IMR-90 (cell line): Measurements from ENCODE around the gene ZFAND2B. TPM values are rescaled to one million over a fixed set of nuclear protein-coding genes. Genes with fewer than 3 reads are reported as not detected.

Experiments
- ATAC-seq: fragments of 200-7000 bp; cut with Tn5 transposase; 2 replicates; pipeline ENCODE4 v1.9.1; 2020; ENCODE audit warnings: low read depth, mild to moderate bottlenecking, moderate library complexity
- BruUV-seq: library from RNA; stranded (reverse); fragments of 400-500 nt; replicated peaks from 2 replicates; lab custom pipeline; 2021; lab: Mats Ljungman, UMichigan
- CTCF ChIA-PET: fragments of 300-600 bp; formaldehyde crosslinking; extraction: SDS; loops from one replicate; lab custom pipeline; 2021; ENCODE audit warnings: antibody characterized with exemption; lab: Yijun Ruan, JAX
- POLR2A ChIA-PET: fragments of 300-600 bp; sonication (Branson Sonifier 250); formaldehyde crosslinking; loops from one replicate; lab custom pipeline; 2022; ENCODE audit warnings: antibody characterized with exemption; ENCODE audit not compliant: unreplicated experiment; lab: Charles Lee
- DNase-seq: peaks from one replicate; pipeline ENCODE4 v3.0.0; 2013
- H2AFZ ChIP-seq: replicated peaks from 2 replicates; pipeline ENCODE3; 2013; ENCODE audit warnings: low read length, mild to moderate bottlenecking; ENCODE audit not compliant: poor library complexity
- H2AK5ac ChIP-seq: 2 replicates; pipeline ENCODE4 v1.6.1; 2013; ENCODE audit warnings: low read depth, low read length, inconsistent platforms
- H2AK9ac ChIP-seq: replicated peaks from 2 replicates; pipeline ENCODE3; 2013; ENCODE audit warnings: mild to moderate bottlenecking, low read depth, low read length, moderate library complexity; ENCODE audit not compliant: poor library complexity
- H2BK120ac ChIP-seq: 2 replicates; pipeline ENCODE4 v1.6.1; 2013; ENCODE audit warnings: low read depth, low read length, inconsistent platforms
- H2BK15ac ChIP-seq: 3 replicates; pipeline ENCODE4 v1.6.1; 2013; ENCODE audit warnings: low read depth, low read length, inconsistent platforms
- H2BK20ac ChIP-seq: 2 replicates; pipeline ENCODE4 v1.6.1; 2013; ENCODE audit warnings: low read depth, mild to moderate bottlenecking, inconsistent platforms, low read length, moderate library complexity
- H2BK5ac ChIP-seq: 2 replicates; pipeline ENCODE4 v1.6.1; 2013; ENCODE audit warnings: mild to moderate bottlenecking, low read depth, low read length, inconsistent platforms; ENCODE audit not compliant: poor library complexity, severe bottlenecking
- H3K14ac ChIP-seq: replicated peaks from 2 replicates; pipeline ENCODE4 v1.6.1; 2013; ENCODE audit warnings: low read depth, low read length, inconsistent platforms
- H3K18ac ChIP-seq: 2 replicates; pipeline ENCODE4 v1.6.1; 2013; ENCODE audit warnings: low read depth, low read length, control low read depth
- H3K23ac ChIP-seq: 2 replicates; pipeline ENCODE4 v1.6.1; 2013; ENCODE audit warnings: low read depth, low read length, inconsistent platforms
- H3K27ac ChIP-seq: 2 replicates; pipeline ENCODE4 v1.5.1; 2013; ENCODE audit warnings: mild to moderate bottlenecking, control low read depth, low read length; ENCODE audit not compliant: insufficient read depth
- H3K27me3 ChIP-seq: 2 replicates; pipeline ENCODE4 v1.6.1; 2013; ENCODE audit warnings: low read length; ENCODE audit not compliant: control insufficient read depth, insufficient read depth
- H3K36me3 ChIP-seq: 2 replicates; pipeline ENCODE4 v1.6.1; 2013; ENCODE audit warnings: low read length, mixed read lengths; ENCODE audit not compliant: control insufficient read depth, insufficient read depth
- H3K4ac ChIP-seq: 2 replicates; pipeline ENCODE4 v1.6.1; 2013; ENCODE audit warnings: low read depth, low read length, inconsistent platforms
- H3K4me1 ChIP-seq: 2 replicates; pipeline ENCODE4 v1.6.1; 2013; ENCODE audit warnings: low read length, mixed read lengths; ENCODE audit not compliant: control insufficient read depth, insufficient read depth
- H3K4me2 ChIP-seq: 2 replicates; pipeline ENCODE4 v1.6.1; 2013; ENCODE audit warnings: low read depth, mild to moderate bottlenecking, control low read depth, low read length, moderate library complexity
- H3K4me3 ChIP-seq: 2 replicates; pipeline ENCODE4 v1.5.1; 2013; ENCODE audit warnings: low read depth, mild to moderate bottlenecking, control low read depth, low read length, moderate library complexity; ENCODE audit not compliant: insufficient read depth
- H3K56ac ChIP-seq: 2 replicates; pipeline ENCODE4 v1.6.1; 2013; ENCODE audit warnings: low read length, inconsistent platforms; ENCODE audit not compliant: insufficient read depth; ENCODE audit errors: extremely low read depth
- H3K79me1 ChIP-seq, 2 experiments: 2 replicates each; pipeline ENCODE4 v1.6.1; 2013; ENCODE audit warnings: low read length in 2 of 2, inconsistent platforms in 1 of 2, low read depth in 1 of 2
- H3K9ac ChIP-seq: 2 replicates; pipeline ENCODE4 v1.6.1; 2013; ENCODE audit warnings: low read depth, low read length, control low read depth
- H3K9me1 ChIP-seq: 2 replicates; pipeline ENCODE4 v1.6.1; 2013; ENCODE audit warnings: low read length, inconsistent platforms; ENCODE audit not compliant: insufficient read depth
- H3K9me3 ChIP-seq: 2 replicates; pipeline ENCODE4 v1.6.1; 2013; ENCODE audit warnings: low read length; ENCODE audit not compliant: control insufficient read depth, insufficient read depth
- H4K20me1 ChIP-seq: 2 replicates; pipeline ENCODE4 v1.6.1; 2013; ENCODE audit warnings: low read length, inconsistent platforms; ENCODE audit not compliant: insufficient read depth
- H4K5ac ChIP-seq: 2 replicates; pipeline ENCODE4 v1.6.1; 2013; ENCODE audit warnings: mild to moderate bottlenecking, low read depth, low read length, control low read depth
- H4K8ac ChIP-seq, 2 experiments: 2 replicates each; pipeline ENCODE4 v1.6.1; 2013; ENCODE audit warnings: low read depth in 2 of 2, low read length in 2 of 2, control low read depth in 1 of 2, inconsistent platforms in 1 of 2
- H4K91ac ChIP-seq: 2 replicates; pipeline ENCODE4 v1.6.1; 2013; ENCODE audit warnings: low read depth, low read length, inconsistent platforms; ENCODE audit not compliant: insufficient read depth
- BHLHE40 ChIP-seq: fragments of 150-350 bp; IDR thresholded peaks from 2 replicates; pipeline ENCODE4 v1.6.1; 2016; ENCODE audit warnings: mild to moderate bottlenecking, low read depth, low read length
- CEBPB ChIP-seq: IDR thresholded peaks from 2 replicates; pipeline ENCODE4 v1.6.1; 2012; ENCODE audit warnings: low read depth, low read length, improper control_type of control experiment
- CHD1 ChIP-seq: IDR thresholded peaks from 2 replicates; pipeline ENCODE4 v1.6.1; 2012; ENCODE audit warnings: low read depth, low read length, improper control_type of control experiment
- CTCF ChIP-seq: conservative IDR thresholded peaks from 2 replicates; pipeline ENCODE4 v1.5.1; 2012; ENCODE audit warnings: mild to moderate bottlenecking, low read depth, low read length, improper control_type of control experiment
- ELK1 ChIP-seq: fragments of 150-350 bp; IDR thresholded peaks from 2 replicates; pipeline ENCODE4 v1.6.1; 2016; ENCODE audit warnings: low read depth, mild to moderate bottlenecking, low read length, moderate library complexity, borderline replicate concordance
- FOS ChIP-seq: fragments of 150-350 bp; IDR thresholded peaks from 2 replicates; pipeline ENCODE4 v1.6.1; 2016; ENCODE audit warnings: low read depth, low read length
- MAFK ChIP-seq: IDR thresholded peaks from 2 replicates; pipeline ENCODE4 v1.6.1; 2012; ENCODE audit warnings: low read depth, low read length, improper control_type of control experiment
- MAZ ChIP-seq: IDR thresholded peaks from 2 replicates; pipeline ENCODE4 v1.6.1; 2012; ENCODE audit warnings: low read depth, mild to moderate bottlenecking, low read length, improper control_type of control experiment, moderate library complexity, borderline replicate concordance
- NFE2L2 ChIP-seq: fragments of 150-350 bp; IDR thresholded peaks from 2 replicates; pipeline ENCODE4 v1.6.1; 2016; ENCODE audit warnings: low read depth, mild to moderate bottlenecking, low read length
- RAD21 ChIP-seq: IDR thresholded peaks from 2 replicates; pipeline ENCODE4 v1.6.1; 2012; ENCODE audit warnings: low read length, improper control_type of control experiment
- RCOR1 ChIP-seq: IDR thresholded peaks from 2 replicates; pipeline ENCODE4 v1.6.1; 2012; ENCODE audit warnings: mild to moderate bottlenecking, low read length, improper control_type of control experiment; ENCODE audit not compliant: insufficient replicate concordance
- RFX5 ChIP-seq: IDR thresholded peaks from 2 replicates; pipeline ENCODE4 v1.8.0; 2012; ENCODE audit warnings: low read depth, mild to moderate bottlenecking, low read length, moderate library complexity
- WGBS, 2 experiments: methylation state at CpG; one replicate each; pipeline versions ENCODE4 v1.1.5 to v1.1.7; 2013; ENCODE audit warnings: missing lambda C conversion rate in 2 of 2; ENCODE audit not compliant: insufficient read length in 1 of 2; ENCODE audit errors: extremely low coverage in 2 of 2; 5-methylcytosine and 5-hydroxymethylcytosine counted together
- dilution Hi-C: fragments of 300-500 bp; cut with HindIII; formaldehyde crosslinking; loops from one replicate; pipeline ENCODE4 v1.14.3; 2018; ENCODE audit warnings: low sequenced_read_pairs; ENCODE audit not compliant: unreplicated experiment
- in situ Hi-C: fragments of 300-500 bp; cut with MboI; formaldehyde crosslinking; loops from 3 replicates; pipeline ENCODE4 v1.14.3; 2019; ENCODE audit warnings: low sequenced_read_pairs, inconsistent platforms, mixed read lengths
- intact Hi-C: fragments of 100-400 bp; cut with micrococcal nuclease; formaldehyde crosslinking; loops from 2 replicates; pipeline ENCODE4 v1.10.0; 2022
- polyA plus RNA-seq, 3 experiments: library from polyadenylated mRNA; depleted of rRNA; stranded (reverse); fragments of >200 nt; gene quantifications; 2 replicates each; pipeline ENCODE4 v1.2.3, GENCODE V29; 2012; ENCODE audit warnings: low replicate concordance in 1 of 3
- total RNA-seq: library from RNA; depleted of rRNA; stranded (reverse); fragments of >200 nt; gene quantifications from 2 replicates; pipeline ENCODE4 v1.2.3, GENCODE V29; 2012

The ZFAND2B gene
- total and polyA plus RNA-seq, 2 of the 4 experiments (the other 2 are of a cell fraction): 25.5 to 38.3 TPM

GRCh38 chr2:219165058-219165911 is 41.3 kb upstream of the ZFAND2B start:
- ATAC-seq (no peak), DNase-seq (no peak)
- H2BK120ac ChIP-seq: no peak overlapping the region
- H2BK15ac ChIP-seq: no peak overlapping the region
- H2AK9ac ChIP-seq: peak overlapping the region; percentile 32
- intact Hi-C loops (no loop called here), in situ Hi-C loops (no loop called here), dilution Hi-C loops (no loop called here)
- no peaks in the 10 kb centered on the region for H3K9me3 ChIP-seq
- H3K4ac ChIP-seq: no peak overlapping the region
- H2BK5ac ChIP-seq: no peak overlapping the region
- H3K9ac ChIP-seq: no peak overlapping the region
- no peak overlapping the region for H3K14ac ChIP-seq
- no peaks in the 10 kb centered on the region; the same call in 1 of the 2 replicates for H3K9me1 ChIP-seq
- BruUV-seq: no TSS peak
- H3K4me3 ChIP-seq: no peak overlapping the region
- H3K27me3 ChIP-seq: no peaks in the 10 kb centered on the region
- H3K79me1 ChIP-seq: peaks cover 0 to 7% of the 10 kb centered on the region in 2 experiments; a peak in 1 of 4 replicates
- H2AK5ac ChIP-seq: no peak overlapping the region
- no peak overlapping the region for H3K23ac ChIP-seq
- no peaks in the 10 kb centered on the region for H3K36me3 ChIP-seq
- no peak overlapping the region for H3K18ac ChIP-seq
- H3K56ac ChIP-seq: no peak overlapping the region
- WGBS, 2 experiments: no CpG with 5 or more reads among the region's 10 CpGs
- no peaks in the 10 kb centered on the region; the same call in 1 of the 2 replicates for H4K20me1 ChIP-seq
- no peak overlapping the region for H4K91ac ChIP-seq
- no peak overlapping the region for H3K27ac ChIP-seq
- H4K8ac ChIP-seq: no peak overlapping the region
- no peaks in the 10 kb centered on the region for H3K4me1 ChIP-seq
- H2BK20ac ChIP-seq: no peak overlapping the region
- H2AFZ ChIP-seq: no peak overlapping the region
- ChIA-PET POLR2A (no interaction called here), CTCF (no interaction called here)
- H4K5ac ChIP-seq: no peak overlapping the region
- H3K4me2 ChIP-seq: no peak overlapping the region
- TF ChIP-seq CHD1: no peak
- no peak for TF ChIP-seq RFX5
- no peak for TF ChIP-seq ELK1
- no peak for TF ChIP-seq NFE2L2
- no peak for TF ChIP-seq BHLHE40
- TF ChIP-seq CTCF: no peak
- no peak for TF ChIP-seq FOS
- TF ChIP-seq MAFK: no peak
- no peak for TF ChIP-seq RAD21
- no peak for TF ChIP-seq RCOR1
- TF ChIP-seq MAZ: no peak
- TF ChIP-seq CEBPB: no peak
